ENCODE results near the gene CFDP1. TPM values are rescaled to one million over a fixed set of nuclear protein-coding genes. Genes with fewer than 3 reads are reported as not detected.

CFDP1 gene
- total and polyA plus RNA-seq, 2 donors (not counting 1 experiment from before 2014, with no cell fraction given) = 47.9 to 80.0 TPM

- peaks cover 56% of the 10 kb centered on the region for H3K4me1 ChIP-seq (ENCODE audit: control insufficient read depth, extremely low read depth, insufficient read depth, low read length)
- H4K20me1 ChIP-seq (ENCODE audit: control insufficient read depth, extremely low read depth, insufficient read depth, low read length) = peaks cover 4% of the 10 kb centered on the region
- H3K4me2 ChIP-seq (ENCODE audit: extremely low read depth, insufficient read depth, low read length) = peak overlapping the region; percentile 42
Observed at GRCh38 chr16:75260851-75261589, 172.3 kb downstream of the CFDP1 start.

DNA sequence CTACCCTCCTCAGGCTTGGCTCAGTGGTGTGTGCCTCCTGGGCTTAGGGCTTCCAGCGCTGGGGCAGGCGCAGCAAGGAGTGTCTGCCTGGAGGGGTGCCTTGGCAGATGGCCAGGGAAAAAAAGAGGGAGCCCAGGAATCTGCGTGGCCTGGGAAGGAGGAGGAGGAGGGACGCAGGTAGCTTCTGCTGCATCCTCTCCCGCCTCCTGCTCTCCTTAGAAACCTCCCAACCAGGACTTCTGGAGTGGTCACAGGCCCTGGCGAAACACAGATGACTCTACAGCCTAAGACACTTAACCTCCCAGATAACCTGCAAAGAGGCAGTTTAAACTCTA is 174.5 kb downstream of the CFDP1 start:
- H3K36me3 ChIP-seq (ENCODE audit: control insufficient read depth, insufficient read depth, low read length) = peaks cover 18% of the 10 kb centered on the region
- no peaks in the 10 kb centered on the region for H3K9me3 ChIP-seq (ENCODE audit: control insufficient read depth, insufficient read depth, low read depth, low read length)
- no peak for DNase-seq (ENCODE audit: low read depth in 2 of 2)
- H3K4me2 ChIP-seq (ENCODE audit: extremely low read depth, insufficient read depth, low read length) = peak overlapping the region; percentile 18
- peak overlapping the region; percentile 34 for H3K27ac ChIP-seq (ENCODE audit: insufficient read depth, low read length)
- H3K4me3 ChIP-seq (replicated peaks in 1 of 4; ENCODE audit: control extremely low read depth in 1 of 4, insufficient read depth in 1 of 4, low read depth in 3 of 4, low read length in 4 of 4) = no peak overlapping the region
- H3K27me3 ChIP-seq (ENCODE audit: control insufficient read depth, insufficient read depth, low read length) = no peaks in the 10 kb centered on the region
- H3K79me2 ChIP-seq (ENCODE audit: control insufficient read depth, insufficient read depth, low read length) = peaks cover 97% of the 10 kb centered on the region
- H2AFZ ChIP-seq (ENCODE audit: low read length) = no peak overlapping the region
- TF ChIP-seq CTCF (conservative IDR thresholded peaks at IDR 0.05 in 1 of 2, IDR thresholded peaks at IDR 0.05 in 1 of 2; ENCODE audit: low read depth in 1 of 2, low read length in 2 of 2) (no peak), EZH2 (IDR thresholded peaks at IDR 0.05; ENCODE audit: low read length, missing control alignments) (no peak)
- no peak overlapping the region for H3K9ac ChIP-seq (ENCODE audit: insufficient read depth, low read length)
- H3K4me1 ChIP-seq (ENCODE audit: control insufficient read depth, extremely low read depth, insufficient read depth, low read length) = peaks cover 70% of the 10 kb centered on the region
- peaks cover 4% of the 10 kb centered on the region for H4K20me1 ChIP-seq (ENCODE audit: control insufficient read depth, extremely low read depth, insufficient read depth, low read length)

More at GRCh38 chr16:75260851-75261589, 172.3 kb downstream of the CFDP1 start:
- Histone ChIP-seq H3K36me3 (ENCODE audit: control insufficient read depth, insufficient read depth, low read length) (peaks cover 18% of the 10 kb centered on the region), H3K4me3 (replicated peaks in 1 of 4; ENCODE audit: control extremely low read depth in 1 of 4, insufficient read depth in 1 of 4, low read depth in 3 of 4, low read length in 4 of 4) (no peak overlapping the region), H3K9me3 (ENCODE audit: control insufficient read depth, insufficient read depth, low read depth, low read length) (no peaks in the 10 kb centered on the region), H2AFZ (ENCODE audit: low read length) (no peak overlapping the region), H3K27ac (ENCODE audit: insufficient read depth, low read length) (no peak overlapping the region), H3K79me2 (ENCODE audit: control insufficient read depth, insufficient read depth, low read length) (peaks cover 95% of the 10 kb centered on the region), H3K9ac (ENCODE audit: insufficient read depth, low read length) (no peak overlapping the region), H3K27me3 (ENCODE audit: control insufficient read depth, insufficient read depth, low read length) (no peaks in the 10 kb centered on the region)
- TF ChIP-seq EZH2 (IDR thresholded peaks at IDR 0.05; ENCODE audit: low read length, missing control alignments) (no peak), CTCF (conservative IDR thresholded peaks at IDR 0.05 in 1 of 2, IDR thresholded peaks at IDR 0.05 in 1 of 2; ENCODE audit: low read depth in 1 of 2, low read length in 2 of 2) (no peak)
- no peak for DNase-seq (ENCODE audit: low read depth in 2 of 2)

DNA sequence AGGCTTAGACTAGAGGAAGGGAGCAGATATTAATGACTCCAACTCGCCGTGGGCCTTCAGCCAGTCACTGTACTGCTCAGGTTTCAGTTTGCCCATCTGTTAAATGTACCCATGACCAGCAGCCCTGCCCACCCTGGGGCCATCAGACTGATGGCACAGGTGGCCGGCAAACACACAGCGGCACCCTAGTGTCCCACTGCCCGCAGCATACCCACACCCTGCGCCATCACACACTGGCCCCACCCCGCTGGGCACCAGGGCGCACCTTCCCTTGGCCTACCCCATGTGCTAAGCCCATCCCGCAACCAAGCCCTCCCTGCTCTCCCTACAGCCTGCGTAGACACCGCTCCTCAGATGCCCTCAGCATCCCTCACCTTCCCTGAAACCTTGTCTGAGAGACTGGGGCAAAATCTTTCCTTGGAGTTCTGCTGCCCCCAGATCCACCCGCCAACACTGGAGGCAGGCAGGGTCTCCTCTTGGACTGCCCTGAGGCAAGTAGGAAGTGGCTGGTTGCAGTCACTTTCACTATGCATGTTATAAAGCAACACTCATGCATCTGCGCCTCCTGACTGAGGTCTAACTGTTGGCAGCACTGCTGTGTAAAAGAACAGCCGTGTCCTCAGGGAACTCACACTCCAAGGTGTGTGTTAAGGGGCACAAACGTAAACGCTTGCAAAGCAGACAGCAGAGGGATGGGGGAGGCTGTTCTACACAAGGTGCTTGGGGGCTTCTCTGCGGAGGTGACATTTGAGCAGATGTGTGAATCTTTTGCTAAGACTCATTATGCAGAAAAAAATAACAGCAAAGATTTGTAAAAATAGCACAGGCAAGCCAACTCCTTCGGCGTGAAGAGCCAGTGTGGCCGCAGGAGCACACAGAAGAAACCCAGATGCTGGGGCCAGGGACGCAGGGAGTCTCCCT is 175.2 kb downstream of the CFDP1 start:
- Histone ChIP-seq H3K4me3 (replicated peaks in 1 of 4; ENCODE audit: control extremely low read depth in 1 of 4, insufficient read depth in 1 of 4, low read depth in 3 of 4, low read length in 4 of 4) (no peak overlapping the region), H3K4me1 (ENCODE audit: control insufficient read depth, extremely low read depth, insufficient read depth, low read length) (peaks cover 72% of the 10 kb centered on the region), H3K27me3 (ENCODE audit: control insufficient read depth, insufficient read depth, low read length) (no peaks in the 10 kb centered on the region), H3K36me3 (ENCODE audit: control insufficient read depth, insufficient read depth, low read length) (peaks cover 14% of the 10 kb centered on the region), H4K20me1 (ENCODE audit: control insufficient read depth, extremely low read depth, insufficient read depth, low read length) (peaks cover 2% of the 10 kb centered on the region), H2AFZ (ENCODE audit: low read length) (no peak overlapping the region), H3K9ac (ENCODE audit: insufficient read depth, low read length) (no peak overlapping the region), H3K4me2 (ENCODE audit: extremely low read depth, insufficient read depth, low read length) (peak overlapping the region; percentile 27), H3K9me3 (ENCODE audit: control insufficient read depth, insufficient read depth, low read depth, low read length) (no peaks in the 10 kb centered on the region), H3K27ac (ENCODE audit: insufficient read depth, low read length) (peak overlapping the region; percentile 90), H3K79me2 (ENCODE audit: control insufficient read depth, insufficient read depth, low read length) (peaks cover 97% of the 10 kb centered on the region)
- TF ChIP-seq EZH2 (IDR thresholded peaks at IDR 0.05; ENCODE audit: low read length, missing control alignments) = no peak
- TF ChIP-seq CTCF (conservative IDR thresholded peaks at IDR 0.05 in 1 of 2, IDR thresholded peaks at IDR 0.05 in 1 of 2; ENCODE audit: low read depth in 1 of 2, low read length in 2 of 2) = no peak
- DNase-seq (ENCODE audit: low read depth in 2 of 2) = no peak

Measured in fibroblast of lung (primary cell).